SU-DHL-6 (cell line): ENCODE measurements around the gene CLDN11.

Experiments
- H2AFZ ChIP-seq: fragments of 200-600 bp; sonication (generic); 2 replicates; pipeline ENCODE4 v1.6.1; 2014; ENCODE audit warnings: low read depth, mild to moderate bottlenecking, moderate library complexity, mixed read lengths, antibody characterized with exemption, low read length; ENCODE audit not compliant: severe bottlenecking
- H3F3A ChIP-seq: fragments of 200-600 bp; shearing (Covaris generic); 2 replicates; pipeline ENCODE4 v1.6.0; 2016; ENCODE audit warnings: antibody characterized with exemption, mild to moderate bottlenecking; ENCODE audit not compliant: insufficient read depth
- H3K27ac ChIP-seq: fragments of 200-600 bp; sonication (generic); 2 replicates; pipeline ENCODE4 v1.5.1; 2016; ENCODE audit warnings: low read depth, mild to moderate bottlenecking, low read length, moderate library complexity, mixed read lengths
- H3K27me3 ChIP-seq: fragments of 200-600 bp; sonication (generic), shearing (Covaris generic); 2 replicates; pipeline ENCODE4 v1.6.0; 2014; ENCODE audit warnings: mild to moderate bottlenecking, low read length
- H3K36me3 ChIP-seq: fragments of 200-600 bp; sonication (generic); 2 replicates; pipeline ENCODE4 v1.6.1; 2014; ENCODE audit warnings: mild to moderate bottlenecking, low read length, mixed read lengths
- H3K4me2 ChIP-seq: fragments of 300-600, 200-600 bp; shearing (Covaris generic), sonication (generic); 2 replicates; pipeline ENCODE4 v1.6.0; 2014; ENCODE audit warnings: low read length, low read depth, mild to moderate bottlenecking; ENCODE audit not compliant: poor library complexity, severe bottlenecking
- H3K4me3 ChIP-seq: fragments of 200-600 bp; sonication (generic); 2 replicates; pipeline ENCODE4 v1.5.1; 2014; ENCODE audit warnings: antibody characterized with exemption, low read length, mild to moderate bottlenecking, mixed read lengths; ENCODE audit not compliant: insufficient read depth, poor library complexity, severe bottlenecking
- H3K79me2 ChIP-seq: fragments of 200-600 bp; sonication (generic); 2 replicates; pipeline ENCODE4 v1.6.1; 2014; ENCODE audit warnings: mild to moderate bottlenecking, low read length, moderate library complexity; ENCODE audit not compliant: insufficient read depth
- H3K9ac ChIP-seq: fragments of 200-600 bp; sonication (generic); 2 replicates; pipeline ENCODE4 v1.7.0; 2014; ENCODE audit warnings: mild to moderate bottlenecking, low read length
- H3K9me2 ChIP-seq: fragments of 200-600 bp; sonication (generic); replicated peaks from 2 replicates; pipeline ENCODE4 v1.6.1; 2014; ENCODE audit warnings: low read length; ENCODE audit not compliant: insufficient read depth
- H3K9me3 ChIP-seq: fragments of 200-600 bp; sonication (generic); 2 replicates; pipeline ENCODE4 v1.6.1; 2014; ENCODE audit warnings: low read length, mixed read lengths; ENCODE audit not compliant: insufficient read depth
- H4K20me1 ChIP-seq: fragments of 200-600 bp; sonication (generic); 2 replicates; pipeline ENCODE4 v1.6.1; 2014; ENCODE audit warnings: low read depth, mild to moderate bottlenecking, antibody characterized with exemption, low read length, moderate library complexity, mixed read lengths
- CTCF ChIP-seq: fragments of 200-600 bp; sonication (generic); IDR thresholded peaks from one replicate; pipeline ENCODE4 v1.5.1; 2017; ENCODE audit warnings: antibody characterized with exemption, mild to moderate bottlenecking, low read length, moderate library complexity; ENCODE audit not compliant: insufficient read depth, poor library complexity, severe bottlenecking
- EZH2phosphoT487 ChIP-seq: fragments of 200-600 bp; sonication (generic), shearing (Covaris generic); conservative IDR thresholded peaks from 2 replicates; pipeline ENCODE4 v1.6.1; 2018; ENCODE audit warnings: mild to moderate bottlenecking, antibody characterized with exemption, low read length, moderate library complexity, mixed read lengths

CLDN11 gene

GRCh38 chr3:170483485-170484262 lies 65.0 kb downstream of the CLDN11 start:
- Histone ChIP-seq H3K9ac (no peak overlapping the region), H3K27ac (no peak overlapping the region), H3F3A (no peaks in the 10 kb centered on the region), H3K4me3 (no peak overlapping the region), H4K20me1 (no peaks in the 10 kb centered on the region), H3K79me2 (no peaks in the 10 kb centered on the region), H3K36me3 (no peaks in the 10 kb centered on the region), H3K9me2 (no peaks in the 10 kb centered on the region), H2AFZ (no peak overlapping the region), H3K4me2 (no peak overlapping the region), H3K9me3 (no peaks in the 10 kb centered on the region), H3K27me3 (no peaks in the 10 kb centered on the region)
- TF ChIP-seq CTCF (no peak), EZH2phosphoT487 (no peak)
